HG03442 (cell line): ENCODE measurements around the gene HS3ST5.

Source experiments
- ATAC-seq: cut with Tn5 transposase; IDR thresholded peaks from one replicate; pipeline ENCODE4 v1.9.1; 2021; ENCODE audit warnings: mild to moderate bottlenecking, moderate library complexity; ENCODE audit not compliant: unreplicated experiment

Gene HS3ST5

DNA sequence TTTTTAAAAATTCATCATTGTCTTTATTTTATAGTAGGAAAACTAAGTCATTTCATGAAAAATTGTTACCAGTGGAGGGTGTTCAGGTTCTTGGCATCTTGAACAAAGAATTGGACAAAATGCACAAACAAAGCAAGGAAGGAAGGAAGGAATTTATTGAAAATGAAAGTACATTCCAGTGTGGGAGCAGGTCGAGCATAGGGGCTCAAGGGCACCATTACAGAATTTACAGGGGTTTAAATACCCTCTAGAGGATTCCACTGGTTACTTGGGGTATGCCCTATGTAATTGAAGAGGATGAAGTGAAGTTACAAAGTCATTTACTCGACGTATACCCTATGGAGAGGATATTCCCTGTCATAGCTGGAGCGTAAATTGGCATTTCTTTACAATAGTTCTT is 334.5 kb downstream of the HS3ST5 start:
- no peak for ATAC-seq

- peak; percentile 99 for ATAC-seq
Observed at GRCh38 chr6:114007516-114007915, 335.3 kb downstream of the HS3ST5 start.
